ENCODE measurements around the gene OR51V1.

OR51V1 gene

GRCh38 chr11:5231111-5231510 lies 30.6 kb upstream of the OR51V1 start:
- in situ Hi-C loops (cut with MboI; ENCODE audit: low sequenced_read_pairs) = no loop called here

DNA sequence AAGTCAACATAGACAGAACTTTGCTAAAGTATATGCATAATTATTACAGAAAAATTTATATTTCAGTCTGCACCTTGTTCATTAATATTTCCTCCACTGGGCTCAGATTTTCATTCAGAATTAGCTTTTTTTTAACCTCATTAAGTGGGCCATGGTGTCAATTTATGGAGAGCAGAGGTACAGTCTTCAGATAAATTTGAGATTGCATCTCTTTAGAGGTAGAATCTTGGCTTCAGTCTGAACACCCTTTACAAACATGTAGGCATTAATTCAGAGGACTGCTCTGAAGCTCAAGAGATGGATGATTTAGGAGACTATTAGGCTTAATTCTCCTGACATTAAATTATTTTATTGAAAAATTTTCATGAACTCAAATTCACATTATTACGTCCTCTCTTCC lies 29.8 kb upstream of the OR51V1 start:
- in situ Hi-C loops (cut with MboI; ENCODE audit: low sequenced_read_pairs) = no loop called here

- in situ Hi-C loops (cut with MboI; ENCODE audit: low sequenced_read_pairs) = no loop called here
Measured at GRCh38 chr11:5229796-5230195, 29.3 kb upstream of the OR51V1 start.

- in situ Hi-C loops (cut with MboI; ENCODE audit: low sequenced_read_pairs) = no loop called here
Measured at GRCh38 chr11:5229356-5229755, 28.9 kb upstream of the OR51V1 start.

DNA sequence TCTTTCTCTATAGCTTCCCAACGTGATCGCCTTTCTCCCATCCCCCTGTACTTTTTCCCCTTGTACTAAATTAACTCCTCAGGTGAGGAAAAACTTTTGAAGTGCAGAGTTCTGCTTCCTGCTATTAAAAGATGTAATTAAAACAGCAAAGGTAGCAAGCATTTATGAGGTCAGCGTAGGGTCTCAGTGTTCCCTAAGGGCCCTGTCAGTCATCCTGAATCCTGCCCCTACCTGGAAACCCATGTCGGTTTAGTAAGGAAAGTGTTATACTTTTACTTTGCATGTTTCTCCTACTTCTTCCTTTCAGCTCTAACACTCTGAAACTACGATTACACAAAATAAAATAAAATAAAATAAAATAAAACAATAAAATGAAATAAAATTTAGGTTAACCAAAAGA lies 27.6 kb upstream of the OR51V1 start:
- in situ Hi-C loops (cut with MboI; ENCODE audit: low sequenced_read_pairs) = no loop called here

GRCh38 chr11:5227681-5228080 lies 27.2 kb upstream of the OR51V1 start:
- in situ Hi-C loops (cut with MboI; ENCODE audit: low sequenced_read_pairs) = no loop called here

GRCh38 chr11:5226732-5227310 lies 26.3 kb upstream of the OR51V1 start, which contains the start of gene HBB:
Gene HBB, minus strand, starts transcription at chr11:5227071. Its CDS starts 50 bp downstream, at chr11:5227021.
- in situ Hi-C loops (cut with MboI; ENCODE audit: low sequenced_read_pairs) = no loop called here

DNA sequence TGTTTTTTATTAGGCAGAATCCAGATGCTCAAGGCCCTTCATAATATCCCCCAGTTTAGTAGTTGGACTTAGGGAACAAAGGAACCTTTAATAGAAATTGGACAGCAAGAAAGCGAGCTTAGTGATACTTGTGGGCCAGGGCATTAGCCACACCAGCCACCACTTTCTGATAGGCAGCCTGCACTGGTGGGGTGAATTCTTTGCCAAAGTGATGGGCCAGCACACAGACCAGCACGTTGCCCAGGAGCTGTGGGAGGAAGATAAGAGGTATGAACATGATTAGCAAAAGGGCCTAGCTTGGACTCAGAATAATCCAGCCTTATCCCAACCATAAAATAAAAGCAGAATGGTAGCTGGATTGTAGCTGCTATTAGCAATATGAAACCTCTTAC lies 25.0 kb upstream of the OR51V1 start:
- in situ Hi-C loops (cut with MboI; ENCODE audit: low sequenced_read_pairs) = no loop called here

DNA sequence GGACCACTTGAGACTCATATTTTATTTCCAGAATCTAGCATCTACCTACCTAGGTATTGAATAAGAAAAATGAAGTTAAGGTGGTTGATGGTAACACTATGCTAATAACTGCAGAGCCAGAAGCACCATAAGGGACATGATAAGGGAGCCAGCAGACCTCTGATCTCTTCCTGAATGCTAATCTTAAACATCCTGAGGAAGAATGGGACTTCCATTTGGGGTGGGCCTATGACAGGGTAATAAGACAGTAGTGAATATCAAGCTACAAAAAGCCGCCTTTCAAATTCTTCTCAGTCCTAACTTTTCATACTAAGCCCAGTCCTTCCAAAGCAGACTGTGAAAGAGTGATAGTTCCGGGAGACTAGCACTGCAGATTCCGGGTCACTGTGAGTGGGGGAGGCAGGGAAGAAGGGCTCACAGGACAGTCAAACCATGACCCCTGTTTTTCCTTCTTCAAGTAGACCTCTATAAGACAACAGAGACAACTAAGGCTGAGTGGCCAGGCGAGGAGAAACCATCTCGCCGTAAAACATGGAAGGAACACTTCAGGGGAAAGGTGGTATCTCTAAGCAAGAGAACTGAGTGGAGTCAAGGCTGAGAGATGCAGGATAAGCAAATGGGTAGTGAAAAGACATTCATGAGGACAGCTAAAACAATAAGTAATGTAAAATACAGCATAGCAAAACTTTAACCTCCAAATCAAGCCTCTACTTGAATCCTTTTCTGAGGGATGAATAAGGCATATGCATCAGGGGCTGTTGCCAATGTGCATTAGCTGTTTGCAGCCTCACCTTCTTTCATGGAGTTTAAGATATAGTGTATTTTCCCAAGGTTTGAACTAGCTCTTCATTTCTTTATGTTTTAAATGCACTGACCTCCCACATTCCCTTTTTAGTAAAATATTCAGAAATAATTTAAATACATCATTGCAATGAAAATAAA lies 24.3 kb upstream of the OR51V1 start:
- in situ Hi-C loops (cut with MboI; ENCODE audit: low sequenced_read_pairs) = no loop called here

- in situ Hi-C loops (cut with MboI; ENCODE audit: low sequenced_read_pairs) = no loop called here
Measured at GRCh38 chr11:5223686-5224085, 23.2 kb upstream of the OR51V1 start.

DNA sequence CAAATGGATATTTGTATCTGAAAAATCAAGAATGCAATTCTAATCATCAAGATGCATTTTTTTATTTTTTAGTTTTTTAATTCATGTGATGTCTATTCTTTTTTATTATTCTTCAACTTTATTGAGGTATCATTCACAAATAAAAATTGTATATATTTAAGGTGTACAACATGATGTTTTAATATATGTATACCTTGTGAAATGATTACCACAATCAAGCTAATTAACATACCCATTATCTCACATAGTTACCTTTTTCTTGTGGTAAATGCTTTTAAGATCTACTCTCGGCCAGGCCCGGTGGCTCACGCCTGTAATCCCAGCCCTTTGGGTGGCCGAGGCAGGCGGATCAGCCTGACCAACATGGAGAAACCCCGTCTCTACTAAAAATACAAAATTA lies 22.7 kb upstream of the OR51V1 start:
- in situ Hi-C loops (cut with MboI; ENCODE audit: low sequenced_read_pairs) = no loop called here

- in situ Hi-C loops (cut with MboI; ENCODE audit: low sequenced_read_pairs) = no loop called here
Measured at GRCh38 chr11:5210376-5210885, 9.9 kb upstream of the OR51V1 start.

GRCh38 chr11:5204787-5205186 lies 4.3 kb upstream of the OR51V1 start:
- in situ Hi-C loops (cut with MboI; ENCODE audit: low sequenced_read_pairs) = no loop called here

GRCh38 chr11:5203366-5203765 lies 2.9 kb upstream of the OR51V1 start:
- in situ Hi-C loops (cut with MboI; ENCODE audit: low sequenced_read_pairs) = no loop called here

GRCh38 chr11:5198285-5198684 lies 2.2 kb downstream of the OR51V1 start:
- in situ Hi-C loops (cut with MboI; ENCODE audit: low sequenced_read_pairs) = no loop called here

DNA sequence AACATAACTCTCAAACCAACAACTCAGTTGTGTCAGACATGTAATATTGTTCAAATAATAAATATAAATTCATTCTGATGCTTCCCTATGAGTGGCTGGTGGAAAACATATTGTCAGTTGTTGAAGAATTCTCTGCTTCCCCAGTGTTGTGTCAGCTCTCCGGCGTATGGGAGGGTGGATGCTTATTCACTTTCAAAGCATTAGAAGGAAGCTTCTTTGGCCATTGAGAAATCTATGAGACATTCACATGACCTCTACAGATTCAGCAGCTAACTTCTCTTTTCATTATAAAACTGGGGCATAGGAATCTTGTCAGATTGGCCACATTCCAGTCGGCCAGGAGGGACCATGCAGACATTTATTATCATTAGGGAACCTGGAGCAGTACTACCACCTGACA lies 2.9 kb downstream of the OR51V1 start:
- in situ Hi-C loops (cut with MboI; ENCODE audit: low sequenced_read_pairs) = no loop called here

DNA sequence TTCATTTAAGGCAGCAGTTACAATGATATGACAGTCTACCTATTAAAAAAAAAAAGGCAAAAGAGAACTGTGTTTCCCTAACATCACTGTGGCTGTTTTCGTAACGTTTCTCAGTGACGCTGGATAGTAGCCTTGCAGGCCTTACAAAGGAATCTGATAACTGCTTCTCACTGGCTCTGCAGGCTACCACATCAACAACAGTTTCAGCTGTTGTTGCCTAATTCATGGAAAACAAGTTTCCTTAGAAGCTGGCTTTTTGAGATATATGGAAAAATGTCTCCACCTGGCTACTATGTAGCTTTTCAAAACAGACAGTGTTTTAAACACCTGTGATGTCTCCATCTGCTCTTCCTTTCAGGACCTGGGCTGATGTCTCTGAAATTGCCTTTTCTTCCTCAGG lies 3.8 kb downstream of the OR51V1 start:
- in situ Hi-C loops (cut with MboI; ENCODE audit: low sequenced_read_pairs) = no loop called here

DNA sequence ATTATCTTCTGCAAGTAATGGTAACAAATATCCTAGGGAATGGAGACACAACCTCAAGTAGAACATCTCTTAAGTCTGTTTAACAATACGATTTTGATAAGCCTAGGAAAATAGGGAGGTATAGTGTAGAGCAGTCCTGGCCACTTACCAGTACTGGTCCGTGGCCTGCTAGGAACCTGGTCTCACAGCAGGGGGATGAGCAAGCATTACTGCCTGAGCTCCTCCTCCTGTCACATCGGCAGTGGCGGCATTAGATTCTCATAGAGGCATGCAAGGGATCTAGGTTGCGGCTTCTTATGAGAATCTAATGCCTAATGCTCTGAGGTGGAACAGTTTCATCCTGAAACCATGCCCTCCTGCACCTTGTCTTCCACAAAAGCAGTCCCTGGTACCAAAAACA lies 4.4 kb downstream of the OR51V1 start:
- in situ Hi-C loops (cut with MboI; ENCODE audit: low sequenced_read_pairs) = no loop called here

- in situ Hi-C loops (cut with MboI; ENCODE audit: low sequenced_read_pairs) = no loop called here
Measured at GRCh38 chr11:5192738-5193137, 7.7 kb downstream of the OR51V1 start.

DNA sequence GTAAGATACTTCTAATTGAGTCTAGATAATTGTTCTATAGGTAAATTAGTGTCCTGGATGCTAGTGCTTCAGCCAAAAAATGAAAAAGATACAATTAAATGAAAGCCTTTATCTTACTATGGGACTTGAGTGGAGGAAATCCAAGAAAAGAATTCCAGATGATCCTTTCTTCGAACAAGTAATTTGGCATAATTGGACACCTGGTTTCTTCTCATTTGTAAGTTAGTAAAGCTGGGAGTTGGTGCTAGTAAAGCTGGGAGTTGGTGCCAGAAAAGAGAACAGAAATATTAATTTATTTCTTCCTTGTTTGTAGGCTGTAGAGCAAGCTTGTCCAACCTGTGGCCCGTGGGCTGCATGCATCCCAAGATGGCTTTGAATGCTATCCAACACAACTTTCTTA lies 12.3 kb downstream of the OR51V1 start:
- in situ Hi-C loops (cut with MboI; ENCODE audit: low sequenced_read_pairs) = no loop called here

DNA sequence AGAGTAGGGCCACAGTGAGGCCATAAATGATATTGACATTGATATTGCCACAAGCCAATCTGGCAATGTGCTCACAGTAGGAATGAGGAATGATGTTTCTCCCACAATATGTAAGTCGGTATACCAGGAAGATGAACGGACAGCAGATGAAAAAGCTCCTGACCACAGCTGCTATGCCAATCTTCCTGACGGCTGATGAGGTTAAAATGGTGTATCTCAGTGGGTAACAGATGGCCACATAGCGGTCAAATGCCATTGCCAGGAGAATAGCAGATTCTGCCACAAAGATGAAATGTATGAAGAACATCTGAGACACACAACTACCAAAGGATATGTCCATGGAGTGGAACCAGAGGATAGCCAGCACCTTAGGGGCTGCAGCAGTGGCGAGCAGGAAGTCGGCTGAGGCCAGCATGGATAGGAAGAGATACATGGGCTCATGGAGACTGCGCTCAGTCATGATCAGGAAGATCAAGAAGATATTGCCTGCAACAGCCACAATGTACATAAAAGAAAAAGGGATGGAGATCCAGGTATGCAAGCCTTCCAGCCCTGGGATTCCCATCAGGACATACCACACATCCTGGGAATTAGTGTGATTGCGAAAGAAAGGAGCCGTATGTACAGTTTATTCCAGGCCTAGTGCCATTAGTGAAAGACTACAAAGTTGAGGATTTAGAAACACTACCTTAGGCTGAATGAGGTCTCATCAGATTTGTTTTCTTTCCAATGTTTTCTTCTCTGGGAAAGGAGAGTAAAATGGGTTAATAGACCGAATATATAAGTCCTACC lies 22.2 kb downstream of the OR51V1 start:
- in situ Hi-C loops (cut with MboI; ENCODE audit: low sequenced_read_pairs) = no loop called here
